Nephron (organoid): ENCODE results near the gene LHFPL6.

Experiments used
- H3K27ac Mint-ChIP-seq, 3 experiments: 2 replicates each; pipeline ENCODE4 v1.8.0; 2020; ENCODE audit warnings: mixed read lengths in 3 of 3, mild to moderate bottlenecking in 2 of 3, moderate library complexity in 1 of 3
- H3K27me3 Mint-ChIP-seq: 2 replicates; pipeline ENCODE4 v1.8.0; 2021; ENCODE audit warnings: low read depth, mild to moderate bottlenecking, moderate library complexity, mixed read lengths
- H3K36me3 Mint-ChIP-seq: 2 replicates; pipeline ENCODE4 v1.8.0; 2020; ENCODE audit warnings: low read depth, mixed read lengths
- H3K4me1 Mint-ChIP-seq: 2 replicates; pipeline ENCODE4 v1.8.0; 2020; ENCODE audit warnings: mixed read lengths
- H3K4me3 Mint-ChIP-seq, 3 experiments: 2 replicates each; pipeline ENCODE4 v1.8.0; 2020; ENCODE audit warnings: mild to moderate bottlenecking in 3 of 3, mixed read lengths in 3 of 3, moderate library complexity in 2 of 3
- H3K9me3 Mint-ChIP-seq: 2 replicates; pipeline ENCODE4 v1.8.0; 2020; ENCODE audit warnings: mixed read lengths
- CTCF ChIP-seq, 3 experiments: fragments of 200-600 bp; sonication (generic); IDR thresholded peaks; one replicate each; pipeline ENCODE4 v1.5.0; 2021; ENCODE audit warnings: antibody characterized with exemption in 3 of 3; ENCODE audit not compliant: unreplicated experiment in 3 of 3

The LHFPL6 gene

GRCh38 chr13:39602614-39603366, at the start of gene LHFPL6:
TSS of gene LHFPL6 (minus strand) at chr13:39603193.
- peak in 2 of 3 experiments; percentile 32 for TF ChIP-seq CTCF (IDR thresholded peaks at IDR 0.05; ENCODE audit: unreplicated experiment in 3 of 3)
- peak within 1 kb of the TSS; percentile 87 to 98 (median 93) for H3K4me3 Mint-ChIP-seq

DNA sequence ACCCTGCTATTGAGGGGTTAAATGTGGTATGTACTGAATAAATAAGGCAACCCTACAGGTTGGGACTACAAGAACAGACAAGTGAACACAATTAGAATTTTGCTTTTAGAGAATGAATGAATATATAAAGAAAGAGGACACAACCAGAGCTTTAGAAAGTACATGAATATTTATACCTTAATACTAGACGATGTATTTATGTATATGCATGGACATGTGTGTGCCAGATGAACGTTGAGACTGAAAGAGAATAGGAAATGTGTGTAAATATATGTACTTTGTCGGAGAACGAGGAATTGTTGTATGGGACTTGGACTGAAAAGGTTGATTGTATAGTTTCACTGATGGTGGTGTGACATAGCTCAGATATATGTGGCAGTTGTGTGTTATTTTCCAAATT, 43.1 kb upstream of the LHFPL6 start:
- H3K4me3 Mint-ChIP-seq = no peak overlapping the region
- TF ChIP-seq CTCF (IDR thresholded peaks at IDR 0.05; ENCODE audit: unreplicated experiment in 3 of 3) = no peak
- no peaks in the 10 kb centered on the region for H3K4me1 Mint-ChIP-seq
- H3K27ac Mint-ChIP-seq = no peak overlapping the region
- H3K36me3 Mint-ChIP-seq = no peaks in the 10 kb centered on the region
- H3K27me3 Mint-ChIP-seq = peaks cover under 1% of the 10 kb centered on the region
- H3K9me3 Mint-ChIP-seq = no peaks in the 10 kb centered on the region

More at GRCh38 chr13:39602614-39603366, at the start of gene LHFPL6:
- no peaks in the 10 kb centered on the region for H3K9me3 Mint-ChIP-seq
- no peaks in the 10 kb centered on the region for H3K36me3 Mint-ChIP-seq
- no peaks in the 10 kb centered on the region for H3K27me3 Mint-ChIP-seq
- peaks cover 47% of the 10 kb centered on the region for H3K4me1 Mint-ChIP-seq
- peak within 1 kb of the TSS; percentile 83 to 94 (median 87) for H3K27ac Mint-ChIP-seq

DNA sequence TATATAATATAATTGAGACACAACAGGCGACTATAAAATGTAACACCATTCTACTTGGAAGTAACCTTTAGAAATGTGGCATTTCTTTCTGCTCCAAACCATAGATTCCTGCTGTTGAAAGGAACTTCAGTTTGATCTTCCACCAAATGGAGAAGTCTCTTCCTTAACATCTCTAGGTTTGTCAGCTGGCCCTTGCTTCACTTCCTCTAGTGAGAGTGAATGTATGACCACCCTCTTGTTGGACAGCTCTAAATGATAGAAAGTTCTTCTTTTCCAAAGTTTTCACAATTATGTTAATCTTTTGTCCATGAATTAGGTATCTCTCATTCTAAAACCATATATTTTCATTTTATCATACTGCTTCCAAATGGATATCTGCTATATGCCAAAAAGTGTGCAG, 38.7 kb upstream of the LHFPL6 start:
- H3K36me3 Mint-ChIP-seq = no peaks in the 10 kb centered on the region
- no peaks in the 10 kb centered on the region for H3K27me3 Mint-ChIP-seq
- H3K4me3 Mint-ChIP-seq = no peak overlapping the region
- H3K9me3 Mint-ChIP-seq = no peaks in the 10 kb centered on the region
- no peak overlapping the region for H3K27ac Mint-ChIP-seq
- no peaks in the 10 kb centered on the region for H3K4me1 Mint-ChIP-seq
- no peak for TF ChIP-seq CTCF (IDR thresholded peaks at IDR 0.05; ENCODE audit: unreplicated experiment in 3 of 3)

DNA sequence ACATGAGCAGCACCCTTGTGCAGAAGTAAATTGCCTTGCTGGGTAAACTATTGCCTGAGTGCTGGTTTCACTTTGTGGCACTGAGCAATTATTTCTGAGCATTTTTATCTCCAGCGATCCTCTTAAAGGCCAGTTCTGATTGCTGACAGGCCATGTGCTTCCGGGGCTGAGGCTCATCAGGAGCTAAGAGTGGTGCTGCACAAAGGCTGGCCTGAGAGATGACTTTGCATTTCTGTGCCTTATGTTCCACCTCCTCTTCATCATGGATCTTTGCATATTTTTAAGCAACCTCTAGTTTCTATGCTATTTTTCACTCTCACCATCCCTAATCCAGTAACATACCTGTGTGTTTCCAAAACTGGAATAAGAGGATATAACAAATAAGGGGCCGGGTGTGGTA, 34.9 kb upstream of the LHFPL6 start:
- Mint-ChIP-seq H3K9me3 (no peaks in the 10 kb centered on the region), H3K27ac (no peak overlapping the region), H3K4me3 (no peak overlapping the region), H3K4me1 (no peaks in the 10 kb centered on the region), H3K36me3 (no peaks in the 10 kb centered on the region), H3K27me3 (peaks cover 5% of the 10 kb centered on the region)
- no peak for TF ChIP-seq CTCF (IDR thresholded peaks at IDR 0.05; ENCODE audit: unreplicated experiment in 3 of 3)

GRCh38 chr13:39635564-39635963, 32.6 kb upstream of the LHFPL6 start:
- no peak overlapping the region for H3K4me3 Mint-ChIP-seq
- H3K9me3 Mint-ChIP-seq = peaks cover 10% of the 10 kb centered on the region
- no peak for TF ChIP-seq CTCF (IDR thresholded peaks at IDR 0.05; ENCODE audit: unreplicated experiment in 3 of 3)

DNA sequence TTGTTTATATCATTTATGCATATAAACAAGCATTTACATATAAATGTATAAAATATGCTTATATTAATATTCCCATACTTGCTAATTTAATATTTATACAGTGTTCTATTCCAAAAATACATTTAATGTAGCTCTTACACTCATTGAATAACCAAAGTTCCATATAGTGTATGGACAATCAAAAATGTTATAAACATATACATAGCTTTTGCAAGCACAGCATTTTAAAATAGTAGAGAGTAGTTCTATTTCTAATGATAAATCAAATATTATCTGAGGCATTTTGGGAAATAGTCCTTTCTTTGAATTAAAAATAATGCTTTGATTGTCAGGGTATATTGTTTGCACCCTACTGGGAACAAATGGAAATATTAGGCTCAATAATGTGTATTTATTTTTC, 30.0 kb upstream of the LHFPL6 start:
- Mint-ChIP-seq H3K27ac (no peak overlapping the region), H3K36me3 (no peaks in the 10 kb centered on the region), H3K9me3 (peaks cover 10% of the 10 kb centered on the region), H3K4me3 (no peak overlapping the region), H3K4me1 (no peaks in the 10 kb centered on the region), H3K27me3 (peaks cover 5% of the 10 kb centered on the region)
- no peak for TF ChIP-seq CTCF (IDR thresholded peaks at IDR 0.05; ENCODE audit: unreplicated experiment in 3 of 3)

More at GRCh38 chr13:39635564-39635963, 32.6 kb upstream of the LHFPL6 start:
- H3K36me3 Mint-ChIP-seq = no peaks in the 10 kb centered on the region
- H3K4me1 Mint-ChIP-seq = no peaks in the 10 kb centered on the region
- H3K27me3 Mint-ChIP-seq = peaks cover 5% of the 10 kb centered on the region
- no peak overlapping the region for H3K27ac Mint-ChIP-seq
